GM10248 (cell line): Measurements from ENCODE around the gene WDR88.
"Not testable (repeated sequence)": the region's sequence is repeated elsewhere in the genome, so short reads cannot be mapped to it uniquely, and the experiment has no call there.

Experiments
- CTCF ChIA-PET: fragments of 300-600 bp; sonication (Branson Sonifier 250); formaldehyde crosslinking; extraction: SDS; loops from one replicate; lab custom pipeline; 2021; ENCODE audit warnings: antibody characterized with exemption; lab: Yijun Ruan, JAX
- POLR2A ChIA-PET: fragments of 350-650 bp; sonication (Branson Sonifier 250); formaldehyde crosslinking; extraction: SDS; loops from one replicate; lab custom pipeline; 2020; ENCODE audit warnings: antibody characterized with exemption; lab: Yijun Ruan, JAX
- DNase-seq: peaks from one replicate; pipeline ENCODE4 v3.0.0; 2012; ENCODE audit errors: extremely low spot score
- CTCF ChIP-seq: IDR thresholded peaks from 2 replicates; pipeline ENCODE4 v1.5.1; 2012; ENCODE audit warnings: mild to moderate bottlenecking, low read depth; ENCODE audit errors: extremely low read depth, missing control alignments, control extremely low read depth

WDR88 gene

GRCh38 chr19:33221638-33222037, 89.7 kb downstream of the WDR88 start:
- CTCF ChIA-PET, result no interaction called here
- TF ChIP-seq CTCF, result no peak
- DNase-seq, result no peak
- POLR2A ChIA-PET, result no interaction called here

- POLR2A ChIA-PET, CTCF ChIA-PET, DNase-seq: not testable (repeated sequence)
These were observed 90.3 kb downstream of the WDR88 start for GRCh38 chr19:33222255-33222654.

GRCh38 chr19:33224694-33225457, 93.0 kb downstream of the WDR88 start:
- no peak for DNase-seq
- POLR2A ChIA-PET, result no interaction called here
- TF ChIP-seq CTCF, result no peak
- CTCF ChIA-PET, result interaction anchor here (3.3 kb wide), 1 partner anchor 11 kb away, joined by 15 read pairs; no protein-coding TSS in a partner anchor
